HG03342 (cell line): ENCODE measurements around the gene PADI3.

Source experiments
- ATAC-seq: cut with Tn5 transposase; IDR thresholded peaks from one replicate; pipeline ENCODE4 v1.9.1; 2021; ENCODE audit warnings: mild to moderate bottlenecking, moderate library complexity; ENCODE audit not compliant: unreplicated experiment

Gene PADI3

DNA sequence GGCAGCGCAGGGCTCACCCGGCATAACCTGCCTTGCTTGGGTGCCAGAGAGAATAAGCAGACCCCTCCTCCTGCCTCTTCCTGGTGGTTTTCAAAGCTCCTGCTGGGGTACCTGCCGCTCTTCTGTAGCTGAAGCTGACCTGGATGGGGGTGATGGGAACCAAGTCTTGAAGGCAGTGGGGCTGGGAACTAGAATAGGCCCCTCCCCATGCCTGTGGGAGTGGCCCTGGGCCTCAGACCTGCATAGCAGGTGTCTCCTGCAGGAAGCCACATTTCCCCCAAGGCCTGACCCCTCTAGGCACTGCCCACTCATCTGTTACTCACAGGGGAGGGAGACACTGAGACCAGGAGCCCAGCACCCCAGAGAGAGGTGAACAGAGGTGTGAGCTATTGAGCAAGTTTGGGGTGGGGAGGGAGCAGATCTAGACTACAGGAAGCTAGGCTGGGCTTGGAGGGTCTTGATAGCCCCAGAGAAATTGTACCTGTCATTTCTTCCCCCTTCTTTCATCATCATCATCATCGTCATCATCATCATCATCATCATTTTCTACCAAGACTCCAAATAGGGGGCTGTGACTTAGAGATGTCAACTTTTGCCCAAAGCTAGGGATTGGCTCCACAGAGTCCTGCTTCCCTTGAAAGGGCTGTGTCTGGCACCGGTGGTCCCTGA, 33.9 kb upstream of the PADI3 start:
- no peak for ATAC-seq

DNA sequence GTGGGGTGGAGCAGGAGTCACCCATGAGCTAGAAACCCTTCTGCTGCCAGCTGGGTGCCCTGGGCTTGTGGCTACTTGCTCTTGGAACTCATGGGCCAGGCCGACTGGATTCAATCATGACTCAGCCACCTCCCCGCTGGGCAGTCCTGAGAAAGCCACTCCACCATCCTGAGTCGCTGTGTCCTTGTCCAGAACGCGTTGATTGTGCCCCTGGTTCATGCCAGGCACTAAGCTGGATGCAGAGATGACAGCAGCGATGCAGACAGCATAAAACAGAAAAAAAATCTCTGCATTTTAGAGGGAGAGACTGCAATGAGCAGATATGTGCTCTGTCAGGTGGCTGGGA, 33.4 kb upstream of the PADI3 start:
- ATAC-seq = no peak

DNA sequence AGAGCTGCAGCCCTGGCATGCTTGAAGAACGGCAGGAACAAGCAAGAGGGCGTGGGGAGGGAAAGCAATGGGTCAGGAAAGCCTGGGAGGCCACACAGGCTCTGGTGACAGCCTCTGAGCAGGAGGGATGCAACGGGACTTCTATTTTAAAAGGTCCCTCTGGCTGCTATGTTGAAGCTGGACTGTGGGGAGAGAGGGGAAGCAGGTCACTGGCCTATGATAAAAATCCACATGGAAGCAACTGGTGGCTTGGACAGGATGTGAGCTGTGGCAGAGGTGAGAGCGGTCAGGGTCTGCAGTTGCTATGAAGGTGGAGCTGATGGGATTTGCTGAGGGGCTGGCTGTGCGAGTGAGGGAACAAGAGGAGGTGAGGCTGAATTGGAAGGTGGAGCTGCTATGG, 32.8 kb upstream of the PADI3 start:
- no peak for ATAC-seq

DNA sequence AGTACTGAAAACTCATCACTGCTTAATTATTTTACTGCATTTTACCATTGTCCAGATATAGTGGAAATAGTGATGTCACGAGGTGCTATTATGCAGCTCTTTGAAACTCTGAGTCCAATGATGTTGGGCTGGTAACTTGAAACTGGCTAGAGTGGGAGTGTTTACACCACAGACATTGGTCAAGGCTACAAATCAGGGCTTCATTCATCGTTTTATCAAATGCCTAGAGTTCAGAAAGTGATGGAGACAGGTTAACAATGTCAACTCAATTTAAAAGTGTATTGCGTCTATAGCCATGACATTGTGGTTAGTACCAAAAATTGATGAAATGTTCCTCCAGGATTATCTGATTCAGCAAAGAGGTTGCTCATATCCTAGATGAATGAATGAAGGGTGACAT, 31.3 kb upstream of the PADI3 start:
- no peak for ATAC-seq

DNA sequence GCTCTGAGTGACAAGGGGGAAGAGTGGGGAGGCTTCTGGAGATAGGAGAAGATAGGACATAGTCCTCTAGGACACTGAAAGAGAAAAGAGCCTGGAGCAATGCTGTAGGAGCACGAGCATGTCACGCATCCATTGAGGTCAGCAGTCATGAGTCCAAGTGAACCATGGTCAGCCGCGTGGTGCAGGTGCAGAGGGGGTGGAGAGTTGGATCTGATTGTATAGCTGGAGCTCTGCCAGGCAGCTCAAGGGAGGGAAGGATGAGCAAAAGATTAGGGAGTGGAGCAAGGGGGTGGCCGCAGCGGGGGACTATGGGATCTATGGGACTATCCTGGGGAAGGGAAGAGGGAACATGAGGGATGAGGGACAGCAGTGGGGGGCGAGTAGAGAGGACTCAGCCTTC, 30.0 kb upstream of the PADI3 start:
- no peak for ATAC-seq

DNA sequence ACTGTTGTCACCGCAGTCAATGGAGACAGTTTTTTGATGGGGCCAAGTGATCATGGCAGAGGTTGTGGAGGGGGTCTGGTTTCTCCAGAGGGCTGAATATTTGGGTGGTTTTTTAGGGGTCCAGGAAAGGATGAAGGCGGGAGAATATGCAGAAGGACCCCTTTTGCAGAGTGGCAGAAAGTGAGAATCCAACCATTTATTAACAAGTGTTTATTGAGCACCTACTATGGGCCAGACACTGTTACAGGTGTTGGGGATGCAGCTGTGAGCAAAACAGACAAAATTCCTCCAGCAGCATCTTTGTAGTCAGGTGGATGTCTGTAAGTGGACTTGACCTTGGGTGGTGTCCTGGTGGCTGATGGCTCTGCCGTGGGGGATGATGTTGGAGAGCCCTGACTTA, 28.6 kb upstream of the PADI3 start:
- ATAC-seq = no peak

DNA sequence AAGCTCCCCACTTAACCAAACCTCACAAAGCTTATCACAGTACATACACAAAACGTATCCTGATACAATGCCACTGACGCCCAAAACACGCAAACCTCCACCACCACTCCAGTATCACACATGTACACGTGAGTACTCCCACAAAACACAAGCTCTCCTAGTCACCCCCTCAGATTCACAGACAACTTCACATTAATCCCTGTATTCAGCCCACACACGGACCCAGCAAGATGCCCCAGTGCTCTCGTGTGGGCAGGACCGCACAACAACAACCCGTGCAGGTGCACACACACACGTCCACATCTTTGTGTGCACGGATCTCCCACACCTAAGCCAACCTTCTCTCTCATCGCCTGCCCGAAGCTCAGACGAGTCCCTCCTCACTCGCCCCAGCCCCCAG, 26.3 kb upstream of the PADI3 start:
- no peak for ATAC-seq

DNA sequence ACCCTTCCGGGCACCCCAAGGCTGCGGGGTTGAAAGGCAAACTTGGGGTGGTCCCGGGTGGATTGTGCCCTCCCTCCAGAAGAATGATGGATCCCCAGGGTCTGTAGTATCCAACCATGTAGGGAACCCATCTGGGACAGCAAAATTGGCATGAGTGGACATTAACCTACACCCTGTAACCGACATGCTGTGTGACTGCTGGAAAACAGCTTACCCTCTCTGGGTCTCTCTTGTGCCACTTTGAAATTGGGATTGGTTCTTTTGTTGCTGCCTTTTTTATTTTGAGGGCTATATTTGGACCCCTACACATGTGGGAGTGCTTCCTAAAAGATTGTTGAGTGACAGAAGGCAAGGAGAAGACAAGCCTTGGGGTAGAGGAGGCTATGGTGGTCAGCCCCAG, 24.5 kb upstream of the PADI3 start:
- ATAC-seq = no peak

DNA sequence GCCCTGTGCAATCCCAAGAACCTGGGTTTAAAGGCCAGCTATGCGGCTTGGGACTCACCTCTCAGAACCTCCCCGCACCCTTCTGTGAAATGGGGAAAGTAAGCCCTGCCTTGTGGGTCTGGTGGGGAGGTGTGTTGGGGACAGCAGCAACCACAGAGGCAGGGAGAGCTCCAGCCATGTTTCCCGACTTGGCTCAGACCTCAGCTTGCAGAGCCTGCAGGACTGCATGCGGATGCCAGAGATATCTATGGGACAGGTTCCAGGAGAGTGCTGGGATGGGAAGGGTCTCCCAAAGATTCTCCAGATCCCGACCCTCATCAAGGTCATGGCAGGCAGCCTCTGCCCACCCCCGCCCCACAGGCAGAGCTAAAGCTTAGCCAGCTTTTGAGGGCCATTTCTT, 23.8 kb upstream of the PADI3 start:
- ATAC-seq = no peak

DNA sequence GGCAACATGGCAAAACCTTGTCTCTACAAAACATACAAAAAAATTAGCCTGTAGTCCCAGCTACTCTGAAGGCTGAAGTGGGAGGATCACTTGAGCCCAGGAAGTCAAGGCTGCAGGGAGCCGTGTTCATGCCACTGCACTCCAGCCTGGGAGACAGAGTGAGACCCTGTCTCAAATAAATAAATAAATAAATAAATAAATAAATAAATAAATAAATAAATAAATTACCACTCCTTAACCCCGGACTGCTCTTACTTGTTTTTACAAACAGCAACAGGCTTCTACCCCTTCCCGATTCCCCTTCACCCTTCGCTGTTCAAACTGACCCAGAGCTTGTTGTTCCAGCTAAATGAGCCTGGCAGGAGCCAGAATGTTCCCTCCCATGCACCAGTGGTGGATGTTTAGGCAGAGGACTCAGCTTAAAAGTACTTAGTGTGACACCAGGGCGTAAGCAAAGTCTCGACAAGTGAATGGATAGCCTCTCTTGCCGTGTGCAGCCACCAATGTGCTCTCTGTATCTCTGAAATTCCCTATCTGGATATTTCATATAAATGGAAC, 21.5 kb upstream of the PADI3 start:
- no peak for ATAC-seq

DNA sequence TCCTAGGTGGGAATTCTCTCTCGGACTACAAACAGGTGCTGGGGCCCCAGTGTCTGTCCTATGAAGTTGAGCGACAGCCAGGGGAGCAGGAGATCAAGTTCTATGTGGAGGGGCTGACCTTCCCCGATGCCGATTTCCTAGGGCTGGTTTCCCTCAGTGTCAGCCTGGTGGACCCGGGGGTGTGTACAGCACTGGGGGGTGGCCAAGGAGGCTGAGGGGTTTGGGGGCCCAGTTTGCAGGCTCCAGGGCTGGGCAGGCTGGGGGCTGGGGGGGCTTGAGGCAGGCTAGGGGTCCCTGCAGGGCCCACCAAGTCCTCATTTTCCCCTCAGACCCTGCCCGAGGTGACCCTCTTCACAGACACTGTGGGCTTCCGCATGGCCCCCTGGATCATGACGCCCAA, 20.3 kb upstream of the PADI3 start:
- ATAC-seq = no peak

DNA sequence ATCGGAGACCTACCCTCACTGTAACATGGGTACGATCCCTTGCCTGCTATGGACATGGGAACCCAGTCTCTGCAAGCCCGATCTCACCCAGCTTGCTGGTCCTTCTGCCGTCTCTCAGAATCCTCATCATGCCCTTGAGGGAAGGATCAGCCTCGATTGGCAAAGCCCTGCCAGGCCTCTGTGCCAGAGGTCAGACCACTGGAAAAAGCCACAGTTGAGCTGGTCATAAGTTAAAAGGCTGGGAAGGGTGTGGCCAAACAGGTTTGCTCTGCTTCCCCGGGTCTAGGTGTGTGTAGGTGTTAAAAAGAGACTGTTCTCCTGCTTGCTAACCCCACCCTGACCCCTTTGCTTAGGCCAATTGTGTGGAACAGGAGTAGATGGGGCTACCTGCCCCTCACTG, 19.5 kb upstream of the PADI3 start:
- ATAC-seq = no peak

DNA sequence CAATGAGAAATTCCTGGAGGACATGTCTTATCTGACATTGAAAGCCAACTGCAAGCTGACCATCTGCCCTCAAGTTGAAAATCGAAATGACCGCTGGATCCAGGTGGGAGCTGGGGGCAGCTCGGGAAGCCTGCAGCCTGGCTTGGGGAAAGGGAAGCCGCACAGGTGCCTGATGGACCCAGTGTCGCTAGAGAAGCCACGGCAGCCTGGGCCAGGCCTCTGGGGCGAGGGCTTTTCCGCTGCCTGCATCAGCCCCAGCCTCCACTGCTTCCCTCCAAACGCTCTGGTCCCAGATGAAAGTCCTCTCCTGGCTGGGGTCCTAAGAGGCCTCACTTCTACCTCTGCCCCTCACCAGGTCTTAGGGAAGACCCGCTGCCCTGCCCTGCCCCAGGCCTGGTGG, 18.8 kb upstream of the PADI3 start:
- ATAC-seq = no peak

DNA sequence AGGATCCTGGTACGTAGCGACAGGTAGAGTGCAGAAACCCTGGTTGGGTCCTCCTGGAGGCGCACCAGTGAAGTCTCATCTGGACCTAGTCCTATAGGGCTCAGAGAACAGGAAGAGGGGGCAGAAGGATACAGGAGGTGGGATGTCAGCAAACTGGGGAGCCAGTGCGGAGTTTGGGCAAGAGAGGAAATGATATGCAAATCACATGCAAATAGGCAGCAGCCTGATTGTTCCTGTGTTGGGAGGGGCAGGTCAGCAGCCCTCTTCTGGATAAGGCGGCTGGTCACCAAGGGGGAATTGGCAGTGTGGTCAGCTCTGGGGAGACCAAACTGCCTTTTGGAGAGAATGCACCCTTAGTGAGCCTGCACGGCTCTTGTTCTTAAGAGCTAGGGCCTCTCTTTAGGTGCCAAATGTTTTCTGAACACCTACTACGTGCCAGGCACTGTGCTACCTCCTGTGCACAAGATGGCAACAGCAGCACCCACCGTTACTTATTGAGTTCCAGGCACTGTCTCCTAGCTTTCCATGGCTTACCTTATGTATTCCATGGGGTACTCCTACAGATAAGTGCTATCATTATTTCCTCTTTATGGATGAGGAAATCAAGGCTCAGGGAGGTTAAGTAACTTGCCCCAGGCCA, 18.1 kb upstream of the PADI3 start:
- no peak for ATAC-seq

DNA sequence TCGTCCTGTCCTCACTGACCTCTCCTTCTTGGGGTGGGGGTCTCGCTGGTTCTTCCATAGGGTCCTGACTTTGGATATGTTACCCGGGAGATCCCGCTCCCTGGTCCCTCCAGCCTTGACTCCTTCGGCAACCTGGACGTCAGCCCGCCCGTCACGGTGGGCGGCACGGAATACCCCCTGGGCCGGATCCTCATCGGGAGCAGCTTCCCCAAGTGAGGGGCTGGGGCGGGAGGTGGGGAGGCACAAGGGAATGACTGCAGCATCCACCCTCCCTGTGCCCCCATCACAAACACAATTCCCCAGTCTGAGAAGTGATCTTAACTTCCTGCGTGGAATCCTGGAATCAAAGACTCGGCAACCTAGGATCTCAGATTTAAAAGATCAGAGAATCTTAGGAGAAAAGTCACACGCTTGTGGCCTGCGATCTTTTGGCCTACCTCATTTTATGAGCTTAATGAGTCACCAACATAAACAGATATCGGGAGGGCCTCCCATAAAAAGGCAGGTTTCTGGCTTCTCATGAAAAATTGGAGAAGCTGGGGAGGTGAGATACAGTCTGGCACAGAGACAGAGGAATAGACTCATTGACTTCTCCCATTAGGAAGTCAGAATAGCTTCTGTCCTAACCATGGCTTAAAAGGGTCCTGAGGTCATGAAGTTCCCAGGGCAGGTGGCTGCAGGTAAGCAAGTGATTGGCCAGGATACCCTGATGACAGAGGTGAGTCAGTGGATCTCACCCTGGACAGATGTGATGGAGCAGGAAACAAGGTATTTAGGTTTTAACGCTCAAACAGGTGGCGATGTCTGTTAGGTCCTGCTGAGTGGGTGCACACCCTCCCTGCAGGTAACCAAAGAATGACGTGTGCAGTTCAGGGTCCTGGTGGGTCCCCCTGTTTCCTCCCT, 15.9 kb upstream of the PADI3 start:
- ATAC-seq = no peak

DNA sequence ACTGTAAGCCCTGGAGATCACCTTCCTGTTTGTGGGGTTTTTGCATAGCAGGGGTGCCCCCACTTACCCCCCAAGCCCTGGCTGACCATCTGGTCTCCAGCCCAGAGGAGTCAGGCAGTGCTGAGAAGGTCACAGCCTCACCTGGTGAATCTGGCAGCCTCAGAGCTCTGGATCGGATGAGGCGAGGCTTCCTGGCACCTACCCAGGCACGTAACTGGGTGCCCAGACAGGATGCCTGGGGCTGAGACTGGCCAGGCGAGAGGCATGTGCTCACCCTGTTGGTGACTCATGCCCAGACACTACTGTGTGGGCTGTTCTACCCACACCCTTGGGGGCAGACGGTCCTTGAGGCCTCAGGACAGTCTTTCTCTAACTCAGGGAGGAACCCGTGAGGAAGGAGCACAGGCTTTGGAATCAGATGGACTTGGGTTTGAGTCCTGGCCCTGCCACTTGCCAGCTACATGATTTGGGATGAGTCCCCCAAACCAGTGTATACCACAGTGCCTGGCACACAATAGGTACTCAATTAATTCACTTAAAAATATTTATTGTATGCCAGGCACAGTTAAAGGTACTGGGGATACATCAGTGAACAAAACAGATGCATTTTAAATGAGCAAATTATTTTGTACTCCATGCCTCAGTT, 15.1 kb upstream of the PADI3 start:
- no peak for ATAC-seq

DNA sequence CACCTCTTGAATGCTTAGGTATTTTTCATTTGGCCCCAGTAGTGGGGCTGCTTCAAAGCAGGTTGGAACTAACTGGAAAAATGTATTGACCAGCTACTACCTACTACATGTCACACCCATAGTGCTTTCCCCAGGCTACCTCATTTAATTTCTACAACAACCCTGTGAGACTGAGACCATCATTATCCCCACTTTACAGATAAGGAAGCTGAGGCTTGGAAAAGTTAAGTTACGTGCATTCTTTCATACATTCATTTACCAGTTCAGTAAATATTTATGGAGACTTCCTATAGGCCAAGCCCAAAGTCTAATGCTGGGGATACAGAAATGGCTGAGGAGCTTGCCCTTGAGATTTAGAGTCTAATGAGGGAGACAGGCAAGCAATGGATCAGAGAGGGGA, 14.5 kb upstream of the PADI3 start:
- no peak for ATAC-seq

DNA sequence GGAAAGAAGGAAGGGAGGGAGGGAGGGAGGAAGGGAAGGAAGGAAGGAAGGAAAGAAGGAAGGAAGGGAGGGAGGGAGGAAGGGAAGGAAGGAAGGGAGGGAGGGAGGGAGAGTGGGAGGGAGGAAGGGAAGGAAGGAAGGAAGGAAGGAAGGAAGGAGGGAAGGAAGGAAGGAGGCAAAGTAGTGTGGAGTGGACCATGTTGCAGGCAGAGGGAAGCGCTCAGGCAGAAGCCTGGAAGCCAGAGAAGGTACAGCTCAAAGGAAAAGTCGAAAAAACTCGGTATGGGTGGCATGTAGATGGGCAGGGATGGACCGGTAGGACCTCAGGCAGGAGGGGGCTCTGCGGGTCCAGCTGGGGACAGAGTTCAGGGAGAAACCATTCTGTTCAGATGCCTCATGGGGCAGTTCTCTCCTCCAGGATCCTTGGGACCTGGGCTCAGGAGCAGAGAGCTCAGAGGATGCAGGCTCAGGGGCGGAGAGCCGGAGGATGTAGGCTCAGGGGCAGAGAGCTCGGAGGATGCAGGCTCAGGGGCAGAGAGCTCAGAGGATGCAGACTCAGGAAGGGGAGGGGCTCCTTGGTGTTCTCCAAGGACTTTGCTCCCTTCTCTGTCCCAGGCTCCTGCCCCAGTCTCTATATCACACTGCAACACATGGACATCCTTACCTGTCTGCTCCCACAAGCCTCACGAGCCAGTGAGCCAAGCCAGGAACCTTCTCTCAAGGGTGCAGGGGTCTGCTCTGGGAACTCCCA, 13.6 kb upstream of the PADI3 start:
- ATAC-seq = no peak

DNA sequence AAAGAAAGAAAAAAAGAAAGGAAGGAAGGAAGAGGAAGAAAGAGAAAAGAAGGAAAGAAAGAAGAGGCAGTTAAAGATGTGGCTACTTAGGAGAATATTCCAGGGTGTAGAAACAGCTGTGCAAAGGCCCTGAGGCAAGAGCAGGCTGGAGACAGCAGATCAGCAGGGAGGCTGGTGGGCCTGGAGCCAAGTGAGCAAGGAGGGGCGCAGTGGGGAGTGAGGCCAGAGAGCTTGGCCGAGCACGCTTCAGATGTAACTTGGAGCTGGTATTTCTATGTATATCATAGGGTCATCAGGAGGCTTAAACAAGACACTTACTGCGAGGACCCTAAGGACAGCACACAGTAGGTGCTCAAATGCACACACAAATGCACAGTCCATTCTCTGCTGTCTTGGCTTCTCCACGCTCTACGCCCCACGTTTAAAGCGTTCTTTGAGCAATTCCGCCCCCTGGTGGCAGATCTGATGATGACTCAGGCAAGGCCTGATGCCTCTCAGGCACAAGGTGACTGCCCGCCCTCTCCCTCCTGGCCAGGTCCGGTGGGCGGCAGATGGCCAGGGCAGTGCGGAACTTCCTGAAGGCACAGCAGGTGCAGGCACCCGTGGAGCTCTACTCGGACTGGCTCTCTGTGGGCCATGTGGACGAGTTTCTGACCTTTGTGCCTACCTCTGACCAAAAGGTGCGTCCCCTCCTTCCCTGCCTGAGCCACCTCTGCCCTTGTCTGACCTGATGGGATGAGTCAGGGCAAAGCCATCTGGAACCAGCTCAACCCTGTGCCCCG, 11.9 kb upstream of the PADI3 start:
- no peak for ATAC-seq

DNA sequence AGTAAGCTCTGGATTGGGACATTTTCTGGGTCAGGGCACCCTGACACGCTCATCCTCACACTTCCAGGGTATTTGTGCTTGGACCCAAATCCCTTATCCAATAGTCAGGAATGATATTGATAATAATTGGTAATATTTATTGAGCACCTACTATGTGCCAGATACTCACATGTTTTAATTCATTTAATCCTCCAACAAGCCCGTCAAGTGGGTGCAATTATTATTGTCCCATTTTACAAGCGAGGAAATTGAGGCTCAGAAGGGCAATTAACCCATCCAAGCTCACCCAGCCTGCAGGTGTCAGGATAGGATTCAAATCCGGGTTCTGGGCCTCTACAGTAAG, 11.4 kb upstream of the PADI3 start:
- ATAC-seq = no peak
